Stimulated activated CD8-positive, alpha-beta memory T cell treated with anti-CD3 and anti-CD28 coated beads, Interleukin-15, amount 100 ng/mL, for 24 hours (primary cell): ENCODE results near the gene TRABD2A.

Experiments
- DNase-seq: peaks from one replicate; pipeline ENCODE4 v3.0.0-alpha.2; 2020; ENCODE audit warnings: low read depth

TRABD2A gene

DNA sequence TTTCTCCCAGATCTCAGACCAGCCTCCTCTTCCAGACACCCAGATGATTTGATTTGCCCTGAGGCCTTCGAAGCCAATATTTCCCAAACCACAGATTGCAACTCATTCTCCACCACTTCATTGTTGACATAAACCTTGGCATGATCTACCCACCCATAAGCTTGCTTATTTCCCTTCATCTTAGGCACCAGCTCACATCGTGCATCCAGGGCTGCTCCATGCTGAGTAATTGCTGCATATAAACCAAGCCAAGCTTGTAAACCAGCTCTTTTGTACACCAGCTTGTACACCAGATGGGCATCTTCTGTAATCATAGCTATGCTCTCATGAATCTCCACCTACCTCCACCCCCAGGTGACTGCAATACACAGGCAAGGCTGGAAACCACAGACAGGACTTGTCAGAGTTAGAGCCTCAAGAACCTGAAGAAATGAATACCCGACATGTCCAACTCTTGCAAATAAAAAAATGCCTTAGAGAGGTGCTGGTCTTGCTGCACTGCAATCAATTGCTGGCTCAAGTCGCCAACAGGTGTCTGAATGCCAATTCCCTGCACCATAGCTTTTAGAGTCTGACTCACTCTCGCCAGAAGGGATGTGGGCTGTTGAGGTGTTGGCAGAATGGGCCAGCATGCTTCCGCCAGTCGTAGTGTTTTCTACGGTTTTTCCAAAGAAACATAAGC is 31.5 kb downstream of the TRABD2A start:
- DNase-seq: no peak

DNA sequence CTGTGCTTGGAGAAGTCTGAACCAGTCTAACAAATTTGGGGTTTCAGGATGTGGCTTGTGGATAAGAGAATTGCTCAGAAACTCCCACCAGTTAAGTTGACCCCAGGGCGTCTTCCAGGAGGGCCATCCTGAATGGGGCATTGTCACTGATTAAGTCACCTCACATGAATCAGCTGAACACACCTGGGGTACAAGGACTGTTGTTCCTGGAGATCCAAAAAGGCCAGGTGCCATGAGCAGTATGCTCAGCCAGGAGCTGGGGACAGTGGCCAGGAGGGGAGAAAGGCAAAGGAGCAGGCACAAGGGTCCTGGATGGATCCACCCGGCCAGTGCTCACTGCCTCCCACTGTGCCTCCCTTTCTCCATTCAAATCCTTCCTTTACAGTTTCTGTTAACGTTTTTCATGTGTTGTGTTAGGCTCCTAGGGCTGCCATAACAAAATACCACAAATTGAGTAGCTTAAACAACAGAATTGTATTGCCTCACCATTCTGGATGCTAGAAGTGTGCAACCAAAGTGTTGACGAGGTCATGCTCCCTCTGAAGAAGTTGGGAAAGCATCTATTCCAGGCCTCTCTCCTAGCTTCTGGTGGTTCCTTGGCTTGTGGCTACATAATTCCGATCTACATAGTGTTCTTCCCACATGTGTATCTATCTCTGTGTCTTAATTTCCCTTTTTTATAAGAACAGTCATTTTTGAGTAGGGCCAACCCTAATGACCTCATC is 33.4 kb downstream of the TRABD2A start:
- no peak for DNase-seq

DNA sequence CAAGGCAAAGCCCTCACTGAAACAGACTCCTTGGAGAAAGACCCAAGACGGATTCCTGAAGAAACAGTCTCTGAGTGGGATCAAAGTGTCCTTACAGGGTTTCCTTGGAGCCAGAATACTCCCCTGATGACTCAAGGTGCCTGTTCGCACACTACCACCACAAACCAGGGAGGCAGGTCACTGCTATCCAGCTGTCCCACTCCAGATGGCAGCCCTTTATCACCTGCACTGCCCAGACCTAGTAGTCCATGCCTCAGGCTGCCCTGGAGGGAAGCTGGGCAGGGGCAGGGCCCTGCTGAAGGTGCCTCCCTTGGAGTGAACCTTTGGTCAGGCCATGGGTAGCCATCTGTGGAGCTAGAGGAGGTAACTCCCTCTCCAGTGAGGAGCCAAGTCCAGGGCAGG is 34.1 kb downstream of the TRABD2A start:
- no peak for DNase-seq

DNA sequence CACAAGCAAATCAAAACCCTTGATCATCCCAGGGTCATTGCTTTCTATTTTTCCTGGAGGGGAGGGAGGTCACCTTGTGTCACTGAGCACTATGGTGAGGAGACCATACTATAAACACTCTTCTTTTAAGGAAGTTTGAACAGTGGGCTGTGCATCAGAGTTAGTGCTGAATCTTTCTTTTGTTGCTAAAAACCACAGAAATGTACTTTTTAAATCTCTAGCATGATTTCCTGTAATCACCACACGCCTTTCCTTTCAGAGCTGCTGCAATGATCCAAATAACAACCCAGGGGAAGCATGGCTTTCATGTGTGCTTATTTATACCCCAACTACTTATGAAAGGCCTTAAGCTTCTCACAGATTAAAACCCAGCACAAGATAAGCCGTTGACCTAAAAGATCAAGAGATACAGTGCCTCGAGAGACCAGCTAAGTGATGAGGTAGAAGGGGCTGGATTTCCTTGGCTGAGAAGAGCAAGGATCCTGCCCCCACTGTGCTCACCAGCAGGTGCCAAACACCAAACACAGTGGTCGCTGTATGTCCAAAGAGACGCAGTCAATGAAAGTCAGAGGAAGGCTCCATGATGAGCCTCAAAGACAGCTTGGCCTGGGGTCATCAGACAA is 34.7 kb downstream of the TRABD2A start:
- no peak for DNase-seq

DNA sequence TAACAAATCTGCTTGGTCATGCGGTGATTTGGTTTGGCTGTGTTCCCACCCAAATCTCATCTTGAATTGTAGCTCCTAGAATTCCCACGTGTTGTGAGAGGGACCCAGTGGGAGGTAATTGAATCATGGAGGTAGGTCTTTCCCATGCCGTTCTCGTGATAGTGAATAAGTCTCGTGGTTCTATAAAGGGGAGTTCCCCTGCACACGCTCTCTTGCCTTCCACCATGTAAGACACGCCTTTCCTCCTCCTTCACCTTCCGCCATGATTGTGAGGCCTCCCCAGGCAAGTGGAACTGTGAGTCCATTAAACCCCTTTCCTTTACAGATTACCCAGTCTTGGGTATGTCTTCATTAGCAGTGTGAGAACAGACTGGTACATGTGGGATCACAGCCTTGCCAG is 36.7 kb downstream of the TRABD2A start:
- DNase-seq: no peak

DNA sequence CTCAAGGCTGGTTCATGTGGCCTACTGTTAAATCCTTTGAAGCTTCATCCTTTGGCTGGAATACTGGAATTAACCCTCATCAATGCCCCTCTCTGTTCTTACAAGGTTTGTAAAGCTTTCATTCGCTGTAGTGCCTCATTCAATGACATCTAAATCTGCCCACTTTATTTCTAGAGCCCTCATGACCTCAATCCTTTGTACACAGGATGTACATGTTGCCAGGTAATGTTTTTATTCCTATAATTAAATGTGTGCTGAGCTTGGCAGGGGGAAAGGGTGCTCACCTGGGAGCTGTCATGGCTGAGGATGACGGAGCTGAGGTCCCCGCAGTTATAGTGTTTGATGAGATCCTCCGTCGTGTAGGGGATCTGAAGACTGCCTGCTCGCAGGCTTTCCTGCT is 39.3 kb downstream of the TRABD2A start:
- no peak for DNase-seq

DNA sequence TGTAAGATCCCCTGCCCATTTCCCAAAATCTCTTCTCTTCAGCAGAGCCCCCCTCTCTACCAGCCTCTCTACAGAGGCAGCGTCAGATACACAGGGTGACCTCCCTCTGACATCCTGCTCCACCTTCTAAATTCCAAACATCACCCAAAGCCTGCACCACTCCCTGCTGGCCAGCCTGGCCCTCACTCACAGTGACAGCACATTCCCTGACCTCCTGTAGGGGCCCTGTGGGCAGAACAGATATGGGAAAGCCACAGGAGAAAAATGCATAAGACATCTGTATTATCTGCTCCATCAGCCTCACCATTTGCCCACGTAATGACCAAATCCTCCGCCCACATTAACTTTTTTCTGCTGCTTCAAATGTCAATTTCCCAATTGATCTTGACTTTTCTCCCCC is 40.6 kb downstream of the TRABD2A start:
- no peak for DNase-seq

DNA sequence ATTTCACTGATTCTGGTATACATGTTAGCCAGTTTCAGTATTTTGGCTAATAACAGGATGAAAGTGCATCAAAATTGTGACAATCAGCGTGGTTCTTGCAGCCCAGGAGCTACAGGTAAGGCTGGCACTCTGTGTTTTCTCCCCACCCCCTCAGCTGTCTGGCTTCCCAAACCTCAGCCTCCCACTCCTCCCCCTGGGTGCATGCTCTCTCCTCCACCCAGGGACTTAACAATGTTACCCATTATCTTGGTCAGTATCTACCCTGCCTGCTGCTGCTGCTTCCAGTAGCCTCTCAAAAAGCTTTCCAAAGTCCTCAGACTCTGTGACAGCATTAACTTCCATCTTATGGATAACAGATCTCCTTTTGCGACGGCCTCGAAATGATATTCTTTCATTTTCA is 41.0 kb downstream of the TRABD2A start:
- no peak for DNase-seq

DNA sequence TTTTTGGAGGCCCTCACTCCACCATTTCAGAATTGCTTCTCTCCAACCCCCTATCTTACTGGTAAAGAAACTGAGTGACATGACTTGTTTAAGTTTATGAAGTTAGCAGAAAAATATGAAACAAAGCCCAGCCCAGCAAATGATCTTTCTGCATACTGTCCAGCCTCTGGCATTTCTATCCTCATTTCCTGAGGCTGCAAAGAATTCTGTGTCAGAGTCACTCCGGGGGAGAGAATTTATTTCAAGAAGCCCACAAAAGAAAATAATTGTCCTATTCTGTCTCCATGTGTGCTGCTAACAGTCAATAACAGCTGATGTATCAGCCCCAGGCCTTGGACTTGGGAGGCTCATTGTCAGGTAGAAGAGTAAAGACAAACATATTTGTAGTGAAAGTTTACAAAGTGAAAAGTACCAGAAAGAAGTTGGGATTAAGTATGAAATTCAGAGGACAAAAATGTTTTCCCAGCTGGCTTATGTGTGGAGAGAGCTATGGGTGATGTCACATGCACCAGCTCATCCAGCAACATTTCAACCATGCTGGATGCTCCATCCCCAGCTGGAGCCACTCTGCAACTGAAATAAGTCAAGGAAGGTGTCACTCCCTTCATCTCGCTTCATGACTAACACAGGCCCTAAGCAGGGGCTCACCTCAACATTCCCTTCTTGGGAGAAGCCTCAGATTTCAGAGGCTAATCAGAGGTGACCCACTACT is 42.3 kb downstream of the TRABD2A start:
- no peak for DNase-seq

DNA sequence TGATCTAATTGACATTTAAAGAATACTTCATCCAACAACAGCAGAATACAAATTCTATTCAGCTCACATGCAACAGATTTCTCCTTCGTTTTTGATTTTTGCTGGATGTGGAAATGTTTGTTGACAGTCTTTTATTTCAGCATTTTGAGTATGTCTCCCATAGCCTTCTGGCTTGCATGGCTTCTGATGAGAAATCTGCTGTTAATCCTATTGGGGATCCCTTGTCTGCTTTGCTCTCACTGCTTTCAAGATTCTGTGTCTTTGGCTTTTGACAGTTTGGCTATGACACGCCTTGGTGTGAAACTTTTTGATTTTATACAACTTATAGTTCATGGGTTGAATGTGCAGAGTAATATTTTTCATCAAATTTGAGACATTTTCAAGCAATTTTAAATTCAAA is 44.7 kb downstream of the TRABD2A start:
- DNase-seq: no peak

DNA sequence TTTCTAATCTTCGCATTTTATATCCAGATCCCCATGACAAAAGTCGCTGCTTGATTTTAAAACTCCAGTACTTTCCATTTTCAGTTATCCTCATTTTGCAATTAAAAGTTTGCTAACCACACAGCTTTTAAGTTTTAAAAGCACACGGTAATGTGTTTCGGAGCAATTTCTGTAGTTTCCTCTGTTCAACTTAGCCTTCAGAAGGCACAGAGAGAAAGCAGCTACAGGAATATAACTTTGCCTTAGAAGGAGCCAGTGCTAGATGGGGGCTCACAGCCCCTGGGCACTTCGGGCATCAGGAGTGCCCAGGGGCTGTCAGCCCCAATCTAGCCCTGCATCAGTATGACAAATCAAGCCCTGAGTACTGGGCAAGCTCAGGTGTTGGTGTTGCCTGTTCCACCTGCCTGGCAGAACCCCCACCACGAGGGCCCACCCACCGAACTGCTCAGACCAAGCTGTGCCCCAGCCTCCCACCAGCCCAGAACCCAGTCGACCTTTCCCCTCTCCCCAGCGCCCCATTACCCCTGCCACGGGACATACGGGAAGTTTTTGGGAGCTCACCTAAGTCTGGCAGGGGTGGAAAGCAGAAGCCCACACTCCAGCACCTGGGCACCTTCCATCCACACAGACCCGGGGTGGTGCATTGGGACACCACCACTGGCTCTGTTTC is 47.3 kb downstream of the TRABD2A start:
- no peak for DNase-seq

DNA sequence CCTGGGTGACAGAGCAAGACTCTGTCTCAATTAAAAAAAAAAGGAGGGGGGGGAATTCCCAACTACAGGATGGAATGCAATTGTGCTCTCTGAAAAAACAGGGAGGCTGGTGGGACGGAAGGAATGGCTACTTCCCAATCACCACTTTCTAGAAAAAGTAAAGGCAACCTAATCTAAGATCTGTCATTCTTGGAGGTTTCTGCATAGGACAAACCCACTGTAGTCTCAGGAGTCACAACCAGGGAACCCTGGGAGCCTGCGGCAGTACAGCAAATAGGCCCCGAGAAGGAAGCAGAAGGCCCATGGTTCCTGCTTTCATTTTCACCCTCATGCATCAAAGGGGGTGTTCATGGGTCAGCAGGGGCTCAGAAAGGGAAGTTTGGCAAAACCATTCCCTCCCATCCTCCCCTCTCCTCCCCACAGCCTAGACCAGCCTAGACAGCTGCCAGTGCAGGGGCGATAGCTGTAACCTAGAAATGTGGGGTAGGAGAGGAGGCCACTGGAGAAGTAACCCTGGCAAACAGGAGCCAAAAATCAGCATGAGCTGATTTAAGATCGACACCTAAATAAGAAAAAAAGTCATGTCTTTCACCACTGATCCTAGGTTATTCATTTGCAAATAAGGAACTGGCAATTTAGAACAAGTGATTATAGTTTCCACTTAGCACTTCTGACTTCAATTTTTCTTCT is 48.0 kb downstream of the TRABD2A start:
- no peak for DNase-seq

DNA sequence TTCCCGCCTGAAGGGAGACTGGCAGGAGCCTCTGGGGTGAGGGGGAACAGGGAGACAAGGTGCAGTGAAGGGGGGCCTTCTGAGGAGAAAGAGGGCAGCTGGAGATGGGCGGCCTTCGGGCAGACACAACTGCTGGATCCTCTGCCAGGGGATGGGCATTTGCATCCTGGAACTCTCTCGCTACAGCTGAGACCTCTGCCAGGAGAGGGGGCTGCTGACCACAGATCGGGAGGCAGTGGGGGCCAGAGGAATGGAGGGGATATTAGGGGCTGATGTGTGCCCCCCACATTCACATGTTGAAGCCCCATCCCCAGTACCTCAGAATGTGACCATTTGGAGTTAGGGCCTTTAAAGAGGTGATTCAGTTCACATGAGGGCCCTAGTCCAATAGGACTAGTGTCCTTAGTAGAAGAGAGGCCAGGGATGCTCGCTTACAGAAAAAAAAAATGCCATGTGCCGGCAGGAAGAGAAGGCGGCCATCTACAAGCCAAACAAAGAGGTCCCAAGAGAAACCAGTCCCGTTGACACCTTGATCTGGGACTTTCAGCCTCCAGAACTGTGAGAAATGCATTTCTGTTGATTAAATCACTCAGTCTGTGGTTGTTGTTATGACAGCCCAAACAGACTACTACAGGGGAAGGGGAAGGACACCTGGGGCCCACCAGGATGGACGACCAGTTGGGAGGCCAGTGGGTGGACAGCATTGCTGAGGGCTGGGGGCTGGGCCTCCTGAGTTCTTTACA is 50.0 kb downstream of the TRABD2A start:
- no peak for DNase-seq

DNA sequence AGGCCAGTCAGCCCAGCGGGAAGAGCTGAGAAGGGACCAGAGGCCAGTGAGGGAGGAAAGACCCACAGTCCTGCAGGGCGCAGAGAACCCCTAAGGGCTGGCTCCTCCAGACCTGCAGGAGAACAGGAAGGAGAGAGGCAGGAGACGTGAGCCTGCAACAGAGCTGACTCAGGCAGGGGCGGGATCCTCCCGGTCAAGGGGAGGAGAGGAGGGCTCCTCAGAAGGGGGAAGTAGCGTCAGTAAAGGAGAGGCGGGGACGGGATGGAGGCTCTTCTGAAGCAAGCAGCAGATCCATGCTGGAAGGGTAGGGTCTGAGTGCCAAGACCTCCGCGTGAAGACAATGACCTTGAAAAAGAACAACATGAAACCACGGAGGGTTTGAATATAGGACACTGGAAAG is 50.8 kb downstream of the TRABD2A start:
- no peak for DNase-seq

DNA sequence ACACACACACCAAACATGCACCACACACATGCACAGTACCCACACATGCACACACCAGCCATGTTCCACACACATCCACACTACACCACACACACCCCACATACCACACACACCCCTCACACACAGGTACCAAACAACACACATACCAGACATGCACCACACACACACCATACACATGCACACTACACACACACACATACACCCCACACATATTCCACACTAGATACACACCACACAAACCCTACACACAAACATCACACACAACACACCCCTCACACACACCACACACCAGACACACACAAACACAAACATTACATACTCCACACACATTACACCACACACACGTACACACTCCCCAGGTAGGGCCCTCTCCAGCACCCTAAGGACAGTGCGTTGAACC is 51.2 kb downstream of the TRABD2A start:
- no peak for DNase-seq

DNA sequence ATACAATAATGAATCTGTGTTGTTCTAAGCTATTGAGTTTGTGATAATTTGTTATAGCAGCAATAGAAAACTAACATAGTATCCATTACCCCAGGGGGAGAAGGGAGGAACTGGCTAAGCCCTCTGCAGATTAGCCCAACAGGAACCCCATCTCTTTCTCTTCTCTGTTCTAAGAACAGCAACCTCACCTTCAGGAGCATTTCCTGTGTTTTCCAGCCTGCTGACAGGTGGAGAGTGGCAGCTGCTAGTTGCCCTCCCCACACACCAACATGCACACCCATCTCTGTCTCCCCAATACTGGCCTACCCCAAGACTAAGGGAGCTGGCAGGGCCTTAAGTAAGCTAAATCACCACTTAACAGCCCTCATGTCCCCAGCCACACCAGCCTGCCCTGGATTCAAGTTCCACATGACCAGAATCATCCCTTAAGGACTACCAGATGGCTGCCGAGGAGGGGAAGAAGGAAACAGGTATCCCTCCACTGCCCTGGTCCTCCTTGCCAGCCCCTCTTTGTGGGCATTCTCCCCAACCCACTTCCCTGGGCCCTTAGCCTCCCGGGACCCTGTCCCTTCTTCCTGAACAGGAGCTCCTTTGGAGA is 52.8 kb downstream of the TRABD2A start:
- no peak for DNase-seq

DNA sequence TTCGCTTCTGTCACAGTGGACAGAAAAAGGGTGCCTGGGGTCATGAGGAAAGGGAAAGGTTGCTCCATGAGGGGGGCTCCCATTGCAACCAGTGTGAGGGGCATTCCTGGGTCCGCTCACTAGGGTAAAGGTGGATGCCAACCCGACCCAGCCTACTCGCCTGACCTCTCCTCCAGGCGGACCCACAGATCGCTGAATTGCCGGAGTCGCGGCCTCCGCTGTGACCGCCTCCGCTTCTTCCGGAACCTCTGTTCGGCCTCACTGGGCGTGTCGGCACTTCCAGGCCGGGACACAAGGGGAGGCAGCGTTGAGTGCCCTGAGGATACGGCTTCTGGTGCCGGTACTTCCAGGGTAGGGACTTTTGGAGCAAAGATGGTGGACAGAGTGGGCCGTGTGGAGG is 57.1 kb downstream of the TRABD2A start:
- DNase-seq: no peak

DNA sequence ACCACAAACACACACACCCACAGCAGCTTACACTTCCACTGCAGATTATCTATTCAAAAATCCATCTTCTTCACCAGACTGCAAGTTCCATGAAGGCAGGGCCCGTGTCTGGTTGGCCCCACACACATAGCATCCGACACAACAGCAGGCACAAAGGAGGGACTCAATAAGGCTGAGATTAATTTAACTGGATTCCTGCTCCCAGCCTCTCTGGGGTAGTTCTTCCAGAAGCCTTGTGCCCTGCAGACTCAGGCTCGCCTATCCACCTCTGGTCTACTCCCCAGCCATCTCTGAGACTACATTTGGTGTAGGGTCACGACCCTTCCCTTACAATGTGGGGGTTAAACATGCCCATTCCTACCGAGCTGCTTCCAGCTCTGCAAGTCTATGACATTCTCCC is 57.7 kb downstream of the TRABD2A start:
- no peak for DNase-seq

DNA sequence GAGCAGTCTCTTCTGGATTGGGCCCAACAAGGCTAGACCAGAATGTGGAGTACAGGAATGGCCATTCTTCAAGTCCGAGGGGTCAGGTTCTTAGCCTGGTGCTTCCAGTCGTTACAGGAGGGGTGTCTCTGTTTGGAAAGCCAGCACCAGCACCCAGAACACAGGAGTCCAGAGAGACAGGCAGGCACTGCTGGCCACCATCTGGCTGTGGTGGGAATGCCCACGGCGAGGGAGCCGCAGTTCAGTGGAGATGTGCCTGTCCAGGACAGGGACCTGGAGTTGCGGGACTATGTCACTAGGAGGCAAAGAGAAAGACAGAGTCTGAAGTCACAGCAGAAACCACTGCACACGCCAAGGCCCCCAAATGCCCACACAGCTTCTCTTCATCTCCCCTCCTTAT is 59.1 kb downstream of the TRABD2A start:
- DNase-seq: no peak

DNA sequence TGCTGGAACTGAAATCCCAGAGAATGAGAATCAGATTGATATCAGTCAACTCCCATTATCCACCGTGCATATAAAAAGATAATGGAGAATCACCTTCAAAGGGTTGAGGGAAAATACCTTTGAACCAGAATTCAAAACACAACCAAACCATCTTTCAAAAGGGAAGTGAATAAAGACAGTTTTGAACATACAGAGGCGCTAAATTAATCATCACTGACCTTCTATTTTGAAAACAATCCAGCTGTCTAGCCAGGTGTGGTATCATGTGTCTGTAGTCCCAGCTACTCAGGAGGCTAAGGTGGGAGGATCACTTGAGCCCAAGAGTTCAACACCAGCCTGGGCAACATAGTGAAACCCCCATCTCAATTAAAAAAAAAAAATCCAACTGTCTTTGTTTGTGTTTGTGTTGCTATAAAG is 63.6 kb downstream of the TRABD2A start:
- no peak for DNase-seq
